IMR-90 (cell line): ENCODE results near the gene DIAPH2. TPM values are rescaled to one million over a fixed set of nuclear protein-coding genes. Genes with fewer than 3 reads are reported as not detected.

Experiments
- ATAC-seq: fragments of 200-7000 bp; cut with Tn5 transposase; 2 replicates; pipeline ENCODE4 v1.9.1; 2020; ENCODE audit warnings: low read depth, mild to moderate bottlenecking, moderate library complexity
- BruUV-seq: library from RNA; stranded (reverse); fragments of 400-500 nt; replicated peaks from 2 replicates; lab custom pipeline; 2021; lab: Mats Ljungman, UMichigan
- CTCF ChIA-PET: fragments of 300-600 bp; formaldehyde crosslinking; extraction: SDS; loops from one replicate; lab custom pipeline; 2021; ENCODE audit warnings: antibody characterized with exemption; lab: Yijun Ruan, JAX
- POLR2A ChIA-PET: fragments of 300-600 bp; sonication (Branson Sonifier 250); formaldehyde crosslinking; loops from one replicate; lab custom pipeline; 2022; ENCODE audit warnings: antibody characterized with exemption; ENCODE audit not compliant: unreplicated experiment; lab: Charles Lee
- DNase-seq: peaks from one replicate; pipeline ENCODE4 v3.0.0; 2013
- H2AFZ ChIP-seq: replicated peaks from 2 replicates; pipeline ENCODE3; 2013; ENCODE audit warnings: low read length, mild to moderate bottlenecking; ENCODE audit not compliant: poor library complexity
- H2AK5ac ChIP-seq: 2 replicates; pipeline ENCODE4 v1.6.1; 2013; ENCODE audit warnings: low read depth, low read length, inconsistent platforms
- H2AK9ac ChIP-seq: replicated peaks from 2 replicates; pipeline ENCODE3; 2013; ENCODE audit warnings: mild to moderate bottlenecking, low read depth, low read length, moderate library complexity; ENCODE audit not compliant: poor library complexity
- H2BK120ac ChIP-seq: 2 replicates; pipeline ENCODE4 v1.6.1; 2013; ENCODE audit warnings: low read depth, low read length, inconsistent platforms
- H2BK15ac ChIP-seq: 3 replicates; pipeline ENCODE4 v1.6.1; 2013; ENCODE audit warnings: low read depth, low read length, inconsistent platforms
- H2BK20ac ChIP-seq: 2 replicates; pipeline ENCODE4 v1.6.1; 2013; ENCODE audit warnings: low read depth, mild to moderate bottlenecking, inconsistent platforms, low read length, moderate library complexity
- H2BK5ac ChIP-seq: 2 replicates; pipeline ENCODE4 v1.6.1; 2013; ENCODE audit warnings: mild to moderate bottlenecking, low read depth, low read length, inconsistent platforms; ENCODE audit not compliant: poor library complexity, severe bottlenecking
- H3K14ac ChIP-seq: replicated peaks from 2 replicates; pipeline ENCODE4 v1.6.1; 2013; ENCODE audit warnings: low read depth, low read length, inconsistent platforms
- H3K18ac ChIP-seq: 2 replicates; pipeline ENCODE4 v1.6.1; 2013; ENCODE audit warnings: low read depth, low read length, control low read depth
- H3K23ac ChIP-seq: 2 replicates; pipeline ENCODE4 v1.6.1; 2013; ENCODE audit warnings: low read depth, low read length, inconsistent platforms
- H3K27ac ChIP-seq: 2 replicates; pipeline ENCODE4 v1.5.1; 2013; ENCODE audit warnings: mild to moderate bottlenecking, control low read depth, low read length; ENCODE audit not compliant: insufficient read depth
- H3K27me3 ChIP-seq: 2 replicates; pipeline ENCODE4 v1.6.1; 2013; ENCODE audit warnings: low read length; ENCODE audit not compliant: control insufficient read depth, insufficient read depth
- H3K36me3 ChIP-seq: 2 replicates; pipeline ENCODE4 v1.6.1; 2013; ENCODE audit warnings: low read length, mixed read lengths; ENCODE audit not compliant: control insufficient read depth, insufficient read depth
- H3K4ac ChIP-seq: 2 replicates; pipeline ENCODE4 v1.6.1; 2013; ENCODE audit warnings: low read depth, low read length, inconsistent platforms
- H3K4me1 ChIP-seq: 2 replicates; pipeline ENCODE4 v1.6.1; 2013; ENCODE audit warnings: low read length, mixed read lengths; ENCODE audit not compliant: control insufficient read depth, insufficient read depth
- H3K4me2 ChIP-seq: 2 replicates; pipeline ENCODE4 v1.6.1; 2013; ENCODE audit warnings: low read depth, mild to moderate bottlenecking, control low read depth, low read length, moderate library complexity
- H3K4me3 ChIP-seq: 2 replicates; pipeline ENCODE4 v1.5.1; 2013; ENCODE audit warnings: low read depth, mild to moderate bottlenecking, control low read depth, low read length, moderate library complexity; ENCODE audit not compliant: insufficient read depth
- H3K56ac ChIP-seq: 2 replicates; pipeline ENCODE4 v1.6.1; 2013; ENCODE audit warnings: low read length, inconsistent platforms; ENCODE audit not compliant: insufficient read depth; ENCODE audit errors: extremely low read depth
- H3K79me1 ChIP-seq, 2 experiments: 2 replicates each; pipeline ENCODE4 v1.6.1; 2013; ENCODE audit warnings: low read length in 2 of 2, inconsistent platforms in 1 of 2, low read depth in 1 of 2
- H3K9ac ChIP-seq: 2 replicates; pipeline ENCODE4 v1.6.1; 2013; ENCODE audit warnings: low read depth, low read length, control low read depth
- H3K9me1 ChIP-seq: 2 replicates; pipeline ENCODE4 v1.6.1; 2013; ENCODE audit warnings: low read length, inconsistent platforms; ENCODE audit not compliant: insufficient read depth
- H3K9me3 ChIP-seq: 2 replicates; pipeline ENCODE4 v1.6.1; 2013; ENCODE audit warnings: low read length; ENCODE audit not compliant: control insufficient read depth, insufficient read depth
- H4K20me1 ChIP-seq: 2 replicates; pipeline ENCODE4 v1.6.1; 2013; ENCODE audit warnings: low read length, inconsistent platforms; ENCODE audit not compliant: insufficient read depth
- H4K5ac ChIP-seq: 2 replicates; pipeline ENCODE4 v1.6.1; 2013; ENCODE audit warnings: mild to moderate bottlenecking, low read depth, low read length, control low read depth
- H4K8ac ChIP-seq, 2 experiments: 2 replicates each; pipeline ENCODE4 v1.6.1; 2013; ENCODE audit warnings: low read depth in 2 of 2, low read length in 2 of 2, control low read depth in 1 of 2, inconsistent platforms in 1 of 2
- H4K91ac ChIP-seq: 2 replicates; pipeline ENCODE4 v1.6.1; 2013; ENCODE audit warnings: low read depth, low read length, inconsistent platforms; ENCODE audit not compliant: insufficient read depth
- BHLHE40 ChIP-seq: fragments of 150-350 bp; IDR thresholded peaks from 2 replicates; pipeline ENCODE4 v1.6.1; 2016; ENCODE audit warnings: mild to moderate bottlenecking, low read depth, low read length
- CEBPB ChIP-seq: IDR thresholded peaks from 2 replicates; pipeline ENCODE4 v1.6.1; 2012; ENCODE audit warnings: low read depth, low read length, improper control_type of control experiment
- CHD1 ChIP-seq: IDR thresholded peaks from 2 replicates; pipeline ENCODE4 v1.6.1; 2012; ENCODE audit warnings: low read depth, low read length, improper control_type of control experiment
- CTCF ChIP-seq: conservative IDR thresholded peaks from 2 replicates; pipeline ENCODE4 v1.5.1; 2012; ENCODE audit warnings: mild to moderate bottlenecking, low read depth, low read length, improper control_type of control experiment
- FOS ChIP-seq: fragments of 150-350 bp; IDR thresholded peaks from 2 replicates; pipeline ENCODE4 v1.6.1; 2016; ENCODE audit warnings: low read depth, low read length
- MAFK ChIP-seq: IDR thresholded peaks from 2 replicates; pipeline ENCODE4 v1.6.1; 2012; ENCODE audit warnings: low read depth, low read length, improper control_type of control experiment
- MAZ ChIP-seq: IDR thresholded peaks from 2 replicates; pipeline ENCODE4 v1.6.1; 2012; ENCODE audit warnings: low read depth, mild to moderate bottlenecking, low read length, improper control_type of control experiment, moderate library complexity, borderline replicate concordance
- MXI1 ChIP-seq: IDR thresholded peaks from 2 replicates; pipeline ENCODE4 v1.6.1; 2012; ENCODE audit warnings: low read depth, mild to moderate bottlenecking, low read length, moderate library complexity, borderline replicate concordance
- NFE2L2 ChIP-seq: fragments of 150-350 bp; IDR thresholded peaks from 2 replicates; pipeline ENCODE4 v1.6.1; 2016; ENCODE audit warnings: low read depth, mild to moderate bottlenecking, low read length
- POLR2A ChIP-seq: IDR thresholded peaks from 2 replicates; pipeline ENCODE4 v1.6.1; 2012; ENCODE audit warnings: mild to moderate bottlenecking, low read depth, low read length
- RAD21 ChIP-seq: IDR thresholded peaks from 2 replicates; pipeline ENCODE4 v1.6.1; 2012; ENCODE audit warnings: low read length, improper control_type of control experiment
- RCOR1 ChIP-seq: IDR thresholded peaks from 2 replicates; pipeline ENCODE4 v1.6.1; 2012; ENCODE audit warnings: mild to moderate bottlenecking, low read length, improper control_type of control experiment; ENCODE audit not compliant: insufficient replicate concordance
- SMC3 ChIP-seq: fragments of 150-350 bp; IDR thresholded peaks from 2 replicates; pipeline ENCODE4 v1.6.1; 2016; ENCODE audit warnings: low read depth, mild to moderate bottlenecking, antibody characterized with exemption, low read length, moderate library complexity
- USF2 ChIP-seq: fragments of 150-350 bp; IDR thresholded peaks from 2 replicates; pipeline ENCODE4 v1.6.1; 2017; ENCODE audit warnings: mild to moderate bottlenecking, antibody characterized with exemption, low read length, low read depth
- WGBS, 2 experiments: methylation state at CpG; one replicate each; pipeline versions ENCODE4 v1.1.5 to v1.1.7; 2013; ENCODE audit warnings: missing lambda C conversion rate in 2 of 2; ENCODE audit not compliant: insufficient read length in 1 of 2; ENCODE audit errors: extremely low coverage in 2 of 2; 5-methylcytosine and 5-hydroxymethylcytosine counted together
- dilution Hi-C: fragments of 300-500 bp; cut with HindIII; formaldehyde crosslinking; loops from one replicate; pipeline ENCODE4 v1.14.3; 2018; ENCODE audit warnings: low sequenced_read_pairs; ENCODE audit not compliant: unreplicated experiment
- in situ Hi-C: fragments of 300-500 bp; cut with MboI; formaldehyde crosslinking; loops from 3 replicates; pipeline ENCODE4 v1.14.3; 2019; ENCODE audit warnings: low sequenced_read_pairs, inconsistent platforms, mixed read lengths
- intact Hi-C: fragments of 100-400 bp; cut with micrococcal nuclease; formaldehyde crosslinking; loops from 2 replicates; pipeline ENCODE4 v1.10.0; 2022
- polyA plus RNA-seq, 3 experiments: library from polyadenylated mRNA; depleted of rRNA; stranded (reverse); fragments of >200 nt; gene quantifications; 2 replicates each; pipeline ENCODE4 v1.2.3, GENCODE V29; 2012; ENCODE audit warnings: low replicate concordance in 1 of 3
- total RNA-seq: library from RNA; depleted of rRNA; stranded (reverse); fragments of >200 nt; gene quantifications from 2 replicates; pipeline ENCODE4 v1.2.3, GENCODE V29; 2012
- TF ChIP-seq, protein P1 (sequence below): fragments of 150-350 bp; IDR thresholded peaks from 2 replicates; pipeline ENCODE4 v1.6.1; 2016; ENCODE audit warnings: low read depth, mild to moderate bottlenecking, low read length, moderate library complexity, borderline replicate concordance

Gene DIAPH2
- total and polyA plus RNA-seq, 2 of the 4 experiments (the other 2 are of a cell fraction): 3.6 to 19.9 TPM

DNA sequence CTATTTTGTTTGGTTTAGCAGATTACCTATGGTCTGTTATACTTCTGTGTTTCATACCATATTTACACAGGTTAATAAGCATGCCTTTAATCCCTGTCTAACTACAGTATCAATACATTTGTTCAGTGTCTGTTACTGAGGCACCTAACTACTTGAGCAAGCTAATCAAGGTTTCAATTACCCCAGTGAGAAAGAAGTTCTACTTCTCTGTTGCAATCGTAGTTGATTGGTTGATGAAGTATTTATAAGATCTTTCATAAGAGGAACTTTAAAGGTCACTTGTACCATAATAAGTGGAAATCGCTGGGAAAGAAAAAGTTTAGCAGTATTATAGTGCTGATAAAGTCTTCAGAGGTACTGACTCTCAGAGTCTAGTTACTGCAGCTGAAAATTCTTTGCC lies 689.6 kb downstream of the DIAPH2 start:
- H4K20me1 ChIP-seq: no peaks in the 10 kb centered on the region
- H3K4ac ChIP-seq: no peak overlapping the region
- no CpG with 5 or more reads among the region's 2 CpGs for WGBS, 2 experiments
- dilution Hi-C loops: no loop called here
- no peaks in the 10 kb centered on the region for H3K27me3 ChIP-seq
- no peaks in the 10 kb centered on the region for H3K9me1 ChIP-seq
- no peak overlapping the region for H2BK5ac ChIP-seq
- H2AFZ ChIP-seq: no peak overlapping the region
- intact Hi-C loops: no loop called here
- no peak overlapping the region for H2BK15ac ChIP-seq
- no peaks in the 10 kb centered on the region for H3K9me3 ChIP-seq
- ATAC-seq: no peak
- no peak overlapping the region for H3K56ac ChIP-seq
- no peak overlapping the region for H2AK5ac ChIP-seq
- no peak overlapping the region for H3K4me2 ChIP-seq
- H3K36me3 ChIP-seq: no peaks in the 10 kb centered on the region
- no peak overlapping the region for H3K4me3 ChIP-seq
- no peaks in the 10 kb centered on the region for H3K4me1 ChIP-seq
- H2AK9ac ChIP-seq: no peak overlapping the region
- H2BK20ac ChIP-seq: no peak overlapping the region
- no peak overlapping the region for H3K27ac ChIP-seq
- no peak overlapping the region for H4K8ac ChIP-seq
- no peak overlapping the region for H3K9ac ChIP-seq
- no peak overlapping the region for H2BK120ac ChIP-seq
- H3K18ac ChIP-seq: no peak overlapping the region
- CTCF ChIA-PET: interaction anchor here (0.5 kb wide), 1 partner anchor 54 kb away, joined by 3 read pairs; no protein-coding TSS in a partner anchor
- H4K91ac ChIP-seq: no peak overlapping the region
- in situ Hi-C loops: no loop called here
- no peak for DNase-seq
- no peak overlapping the region for H3K23ac ChIP-seq
- BruUV-seq: no TSS peak
- H4K5ac ChIP-seq: no peak overlapping the region
- TF ChIP-seq CTCF (no peak), MXI1 (no peak), MAFK (no peak), USF2 (no peak), CHD1 (no peak), MAZ (no peak), NFE2L2 (no peak), SMC3 (no peak), POLR2A (no peak), CEBPB (no peak), RAD21 (no peak), FOS (no peak), BHLHE40 (no peak), RCOR1 (no peak)
- TF ChIP-seq, protein P1, sequence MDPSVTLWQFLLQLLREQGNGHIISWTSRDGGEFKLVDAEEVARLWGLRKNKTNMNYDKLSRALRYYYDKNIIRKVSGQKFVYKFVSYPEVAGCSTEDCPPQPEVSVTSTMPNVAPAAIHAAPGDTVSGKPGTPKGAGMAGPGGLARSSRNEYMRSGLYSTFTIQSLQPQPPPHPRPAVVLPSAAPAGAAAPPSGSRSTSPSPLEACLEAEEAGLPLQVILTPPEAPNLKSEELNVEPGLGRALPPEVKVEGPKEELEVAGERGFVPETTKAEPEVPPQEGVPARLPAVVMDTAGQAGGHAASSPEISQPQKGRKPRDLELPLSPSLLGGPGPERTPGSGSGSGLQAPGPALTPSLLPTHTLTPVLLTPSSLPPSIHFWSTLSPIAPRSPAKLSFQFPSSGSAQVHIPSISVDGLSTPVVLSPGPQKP: no peak
- H3K79me1 ChIP-seq: no peaks in the 10 kb centered on the region
- POLR2A ChIA-PET: no interaction called here
- H3K14ac ChIP-seq: no peak overlapping the region
